K562 (cell line): Measurements from ENCODE around the gene TYW3. TPM values are rescaled to one million over a fixed set of nuclear protein-coding genes. Genes with fewer than 3 reads are reported as not detected.
A peak's percentile ranks its signal among the peaks of the same experiment; 100 is the strongest.

Experiments
- BMI1 ChIP-seq: fragments of 150-350 bp; IDR thresholded peaks from 2 replicates; pipeline ENCODE4 v1.6.1; 2014; ENCODE audit warnings: low read length
- E2F6 ChIP-seq, 2 experiments: IDR thresholded peaks; 2 replicates each; pipeline ENCODE4 v1.6.1; 2011; ENCODE audit warnings: borderline replicate concordance in 1 of 2, control low read depth in 1 of 2, low read depth in 1 of 2, low read length in 1 of 2, mild to moderate bottlenecking in 1 of 2, mixed read lengths in 1 of 2, moderate library complexity in 1 of 2; ENCODE audit not compliant: insufficient read depth in 1 of 2, insufficient read length in 1 of 2, poor library complexity in 1 of 2, severe bottlenecking in 1 of 2; ENCODE audit errors: extremely low read depth in 1 of 2
- ETS1 ChIP-seq: conservative IDR thresholded peaks from 2 replicates; pipeline ENCODE4 v1.6.1; 2011; ENCODE audit warnings: low read depth, mild to moderate bottlenecking, low read length; ENCODE audit not compliant: control insufficient read depth
- HDAC2 ChIP-seq: fragments of 450-650 bp; IDR thresholded peaks from 2 replicates; pipeline ENCODE4 v1.6.1; 2016; ENCODE audit warnings: mild to moderate bottlenecking
- IRF2 ChIP-seq: sonication (generic); formaldehyde crosslinking; IDR thresholded peaks from 2 replicates; pipeline ENCODE4 v1.8.1; 2022; ENCODE audit warnings: mild to moderate bottlenecking, missing genetic modification reagents
- KAT7 ChIP-seq: sonication (generic); formaldehyde crosslinking; IDR thresholded peaks from 2 replicates; pipeline ENCODE4 v1.8.0; 2022; ENCODE audit warnings: missing genetic modification reagents, mild to moderate bottlenecking, borderline replicate concordance
- MAFG ChIP-seq: fragments of 450-650 bp; conservative IDR thresholded peaks from 2 replicates; pipeline ENCODE4 v1.6.1; 2016; ENCODE audit warnings: missing genetic modification characterization, missing compliant biosample characterization
- NFATC3 ChIP-seq: fragments of 450-650 bp; IDR thresholded peaks from 2 replicates; pipeline ENCODE4 v1.6.1; 2017; ENCODE audit warnings: mild to moderate bottlenecking
- NONO ChIP-seq, 2 experiments: fragments of 200-400 bp in 1 of 2; fragments of 450-650 bp in 1 of 2; formaldehyde crosslinking in 1 of 2; IDR thresholded peaks; 2 replicates each; pipeline ENCODE4 v1.6.1; 2017; ENCODE audit warnings: low read depth in 2 of 2, mild to moderate bottlenecking in 2 of 2, moderate library complexity in 2 of 2, low read length in 1 of 2
- NR1H2 ChIP-seq: sonication (generic); formaldehyde crosslinking; IDR thresholded peaks from 2 replicates; pipeline ENCODE4 v1.4.0; 2020; ENCODE audit warnings: mild to moderate bottlenecking, missing genetic modification reagents
- NR2C2 ChIP-seq, 2 experiments: fragments of 200-800 bp in 1 of 2; sonication (Bioruptor generic) in 1 of 2; sonication (generic) in 1 of 2; formaldehyde crosslinking in 1 of 2; IDR thresholded peaks; 2 replicates each; pipeline versions ENCODE4 v1.6.1 to v1.8.0; 2016 to 2022; ENCODE audit warnings: mild to moderate bottlenecking in 1 of 2, missing compliant biosample characterization in 1 of 2, missing genetic modification characterization in 1 of 2, missing genetic modification reagents in 1 of 2
- SIN3A ChIP-seq, 2 experiments: fragments of 150-350 bp in 1 of 2; IDR thresholded peaks; 2 replicates each; pipeline ENCODE4 v1.6.1; 2011 to 2016; ENCODE audit warnings: borderline replicate concordance in 2 of 2, low read depth in 2 of 2, low read length in 2 of 2, mild to moderate bottlenecking in 2 of 2, moderate library complexity in 2 of 2; ENCODE audit not compliant: control insufficient read depth in 1 of 2
- SMAD1 ChIP-seq: fragments of 150-350 bp; IDR thresholded peaks from 2 replicates; pipeline ENCODE4 v1.6.1; 2014; ENCODE audit warnings: low read length, low read depth; ENCODE audit not compliant: partially characterized antibody
- TCF7L2 ChIP-seq: fragments of 150-350 bp; IDR thresholded peaks from 2 replicates; pipeline ENCODE4 v1.6.1; 2016; ENCODE audit warnings: low read depth, mild to moderate bottlenecking, low read length, moderate library complexity
- ZNF644 ChIP-seq: fragments of 200-800 bp; sonication (Bioruptor generic); IDR thresholded peaks from 2 replicates; pipeline ENCODE4 v1.6.1; 2016; ENCODE audit warnings: low read depth, missing genetic modification characterization, missing compliant biosample characterization
- polyA plus RNA-seq, 8 experiments: library from polyadenylated mRNA; depleted of rRNA in 4 of 8; stranded (reverse) in 5 of 8; unstranded in 3 of 8; fragments of >200 nt; fragmentation: Nextera tagmentation in 2 of 8; fragmentation: Illumina TruSeq in 1 of 8; extraction: Ambion mirVana in 2 of 8; extraction: Trizol in 1 of 8; gene quantifications; 2 replicates each; pipeline versions ENCODE4 v1.2.1 to v1.2.3, GENCODE V29; 2011 to 2014; ENCODE audit warnings: inconsistent platforms in 1 of 8, missing spikeins in 1 of 8
- total RNA-seq, 7 experiments: library from RNA; depleted of rRNA in 6 of 7; stranded (reverse); fragments of >200 nt in 6 of 7; fragmentation: Illumina TruSeq in 2 of 7; extraction: Trizol in 2 of 7; gene quantifications; 2 replicates each; pipeline versions ENCODE4 v1.2.1 to v1.2.3, GENCODE V29; 2011 to 2021; ENCODE audit warnings: low replicate concordance in 1 of 7

Gene TYW3
- total and polyA plus RNA-seq, 9 of the 15 experiments (the other 6 are each of a cell fraction or from before 2014, with no cell fraction given), result 22.0 to 54.0 (median 41.1) TPM

GRCh38 chr1:74729741-74730478 lies 3.0 kb upstream of the TYW3 start (continued):
- no peak for TF ChIP-seq ZNF644 (tag)
- TF ChIP-seq NONO (IDR thresholded peaks at IDR 0.05; ENCODE audit: low read depth in 2 of 2, low read length in 1 of 2), result no peak
- TF ChIP-seq KAT7 (CRISPR knock-in tag), result no peak
- TF ChIP-seq NR2C2 (CRISPR knock-in tag; IDR thresholded peaks at IDR 0.05), result no peak
- TF ChIP-seq NR2C2 (tag; IDR thresholded peaks at IDR 0.05), result 0 out of 2 replicates have a peak, but pooled peaks have one; percentile 23
- no peak for TF ChIP-seq IRF2
- no peak for TF ChIP-seq SIN3A (IDR thresholded peaks at IDR 0.05; ENCODE audit: borderline replicate concordance in 2 of 2, control insufficient read depth in 1 of 2, low read depth in 2 of 2, low read length in 2 of 2)
- no peak for TF ChIP-seq SMAD1
- no peak for TF ChIP-seq ETS1
- no peak for TF ChIP-seq TCF7L2
- peak; percentile 57; the same call in 1 of the 2 replicates for TF ChIP-seq HDAC2
- no peak for TF ChIP-seq E2F6 (IDR thresholded peaks at IDR 0.05; ENCODE audit: borderline replicate concordance in 1 of 2, extremely low read depth in 1 of 2, insufficient read depth in 1 of 2, insufficient read length in 1 of 2, low read depth in 1 of 2, low read length in 1 of 2, poor library complexity in 1 of 2, severe bottlenecking in 1 of 2)
- no peak for TF ChIP-seq BMI1
- no peak for TF ChIP-seq MAFG (tag)
- no peak for TF ChIP-seq NFATC3
- TF ChIP-seq NR1H2, result no peak
- TF ChIP-seq, all 486 proteins: peak for 42
